Activated CD8-positive, alpha-beta T cell treated with anti-CD3 and anti-CD28 coated beads for 36 hours (primary cell): Measurements from ENCODE around the gene CFAP65. TPM values are rescaled to one million over a fixed set of nuclear protein-coding genes. Genes with fewer than 3 reads are reported as not detected.

Source experiments
- ATAC-seq: fragments of 200-7000 bp; cut with Tn5 transposase; one replicate; pipeline ENCODE4 v1.10.0; 2021; ENCODE audit warnings: mild to moderate bottlenecking, moderate library complexity
- CTCF ChIA-PET: fragments of 350-600 bp; sonication (Branson Sonifier 250); formaldehyde crosslinking; loops from one replicate; lab custom pipeline; 2021; ENCODE audit warnings: antibody characterized with exemption; lab: Charles Lee
- POLR2A ChIA-PET: fragments of 350-600 bp; sonication (Branson Sonifier 250); formaldehyde crosslinking; loops from one replicate; lab custom pipeline; 2021; ENCODE audit warnings: antibody characterized with exemption; lab: Charles Lee
- DNase-seq: peaks from one replicate; pipeline ENCODE4 v3.0.0-alpha.2; 2020
- H3K27ac Mint-ChIP-seq: one replicate; pipeline ENCODE4 v1.8.0; 2021; ENCODE audit warnings: mild to moderate bottlenecking, mixed read lengths
- H3K27me3 Mint-ChIP-seq: one replicate; pipeline ENCODE4 v1.8.0; 2021; ENCODE audit warnings: mixed read lengths
- H3K36me3 Mint-ChIP-seq: one replicate; pipeline ENCODE4 v1.8.0; 2021; ENCODE audit warnings: low read depth, mixed read lengths
- H3K4me1 Mint-ChIP-seq: one replicate; pipeline ENCODE4 v1.8.0; 2021; ENCODE audit warnings: low read depth, mixed read lengths
- H3K4me3 Mint-ChIP-seq: one replicate; pipeline ENCODE4 v1.8.0; 2021; ENCODE audit warnings: mild to moderate bottlenecking, moderate library complexity, mixed read lengths
- H3K9me3 Mint-ChIP-seq: one replicate; pipeline ENCODE4 v1.8.0; 2021; ENCODE audit warnings: mixed read lengths
- CTCF ChIP-seq: fragments of 200-600 bp; IDR thresholded peaks from one replicate; pipeline ENCODE4 v1.8.0; 2022; ENCODE audit warnings: antibody characterized with exemption, mild to moderate bottlenecking
- intact Hi-C: fragments of 100-400 bp; cut with micrococcal nuclease; formaldehyde crosslinking; loops from one replicate; pipeline ENCODE4 v1.10.0; 2022
- total RNA-seq, 2 experiments: library from RNA; stranded (reverse); gene quantifications; one replicate each; pipeline ENCODE4 v1.2.3, GENCODE V29; 2021

Gene CFAP65
- total RNA-seq, 2 experiments from 2014 or later, result not detected

GRCh38 chr2:219054956-219055903 is 13.9 kb upstream of the CFAP65 start:
- TF ChIP-seq CTCF, result no peak
- POLR2A ChIA-PET, result no interaction called here
- H3K4me1 Mint-ChIP-seq, result peaks cover 17% of the 10 kb centered on the region
- no peaks in the 10 kb centered on the region for H3K36me3 Mint-ChIP-seq
- ATAC-seq (no peak), DNase-seq (no peak)
- no peak overlapping the region for H3K4me3 Mint-ChIP-seq
- CTCF ChIA-PET, result interaction anchor here (1.1 to 24.1 kb wide), 6 partner anchors 17 to 100 kb away, joined by 3 to 431 read pairs (median 8); partner anchors contain the start of gene NHEJ1
- intact Hi-C loops, result loop anchor here (10.0 kb wide), 1 partner anchor 250 kb away; the partner anchor contains the start of gene PTPRN
- no peaks in the 10 kb centered on the region for H3K9me3 Mint-ChIP-seq
- H3K27me3 Mint-ChIP-seq, result peaks cover 48% of the 10 kb centered on the region
- no peak overlapping the region for H3K27ac Mint-ChIP-seq

- DNase-seq, result no peak
- POLR2A ChIA-PET, result no interaction called here
- Mint-ChIP-seq H3K27me3 (peaks cover 44% of the 10 kb centered on the region), H3K4me1 (no peaks in the 10 kb centered on the region), H3K9me3 (no peaks in the 10 kb centered on the region), H3K36me3 (no peaks in the 10 kb centered on the region), H3K4me3 (no peak overlapping the region), H3K27ac (no peak overlapping the region)
- TF ChIP-seq CTCF, result no peak
- intact Hi-C loops, result no loop called here
- CTCF ChIA-PET, result interaction anchor here (1.2 kb wide), 1 partner anchor 9 kb away, joined by 4 read pairs; no protein-coding TSS in a partner anchor
- ATAC-seq, result no peak
These were observed 8.0 kb upstream of the CFAP65 start for GRCh38 chr2:219049282-219049681.

- H3K27me3 Mint-ChIP-seq, result peaks cover 58% of the 10 kb centered on the region
- no peak overlapping the region for H3K27ac Mint-ChIP-seq
- ChIA-PET CTCF (interaction anchor here (0.8 to 2.4 kb wide), 6 partner anchors 12 to 58 kb away, joined by 3 to 12 read pairs (median 5); no protein-coding TSS in a partner anchor), POLR2A (no interaction called here)
- no peak for ATAC-seq
- intact Hi-C loops, result no loop called here
- H3K36me3 Mint-ChIP-seq, result no peaks in the 10 kb centered on the region
- H3K4me3 Mint-ChIP-seq, result no peak overlapping the region
- no peaks in the 10 kb centered on the region for H3K9me3 Mint-ChIP-seq
- no peak for TF ChIP-seq CTCF
- DNase-seq, result peak; percentile 46
- peaks cover 5% of the 10 kb centered on the region for H3K4me1 Mint-ChIP-seq
These were observed 4.7 kb upstream of the CFAP65 start for GRCh38 chr2:219045937-219046550.

GRCh38 chr2:219042750-219043149 is 1.4 kb upstream of the CFAP65 start:
- Mint-ChIP-seq H3K27ac (no peak overlapping the region), H3K27me3 (peaks cover 61% of the 10 kb centered on the region), H3K4me3 (no peak overlapping the region), H3K9me3 (no peaks in the 10 kb centered on the region), H3K4me1 (peaks cover 6% of the 10 kb centered on the region), H3K36me3 (no peaks in the 10 kb centered on the region)
- POLR2A ChIA-PET, result interaction anchor here (0.7 to 0.8 kb wide), 2 partner anchors 19 to 163 kb away, joined by 3 read pairs; no protein-coding TSS in a partner anchor
- DNase-seq, result no peak
- no peak for ATAC-seq
- CTCF ChIA-PET, result interaction anchor here (0.7 to 3.9 kb wide), 14 partner anchors 13 to 145 kb away, joined by 3 to 29 read pairs (median 4); no protein-coding TSS in a partner anchor
- intact Hi-C loops, result no loop called here
- TF ChIP-seq CTCF, result no peak
